ENCODE measurements around the gene TRPM8.

- TF ChIP-seq ZNF274 (IDR thresholded peaks at IDR 0.05; ENCODE audit: low read depth, low read length) (no peak), SUZ12 (IDR thresholded peaks at IDR 0.05; ENCODE audit: extremely low read depth, insufficient read depth, insufficient read length) (no peak)
Observed at GRCh38 chr2:233867993-233868532, 49.1 kb upstream of the TRPM8 start, which contains the start of gene MSL3B.

All from NT2/D1 (cell line).